ENCODE data around the gene SBF2. TPM values are rescaled to one million over a fixed set of nuclear protein-coding genes. Genes with fewer than 3 reads are reported as not detected.

SBF2 gene
- total RNA-seq, 1 donor from 2014 or later, result 12.0 TPM

- peaks cover 22% of the 10 kb centered on the region for H3K27me3 Mint-ChIP-seq
- ATAC-seq (ENCODE audit: low read depth) (no peak), DNase-seq (no peak)
- CTCF ChIA-PET, result interaction anchor here (1.1 kb wide), 1 partner anchor 119 kb away, joined by 3 read pairs; no protein-coding TSS in a partner anchor
- no peak overlapping the region for H3K4me3 Mint-ChIP-seq
- H3K36me3 Mint-ChIP-seq (ENCODE audit: low read depth), result no peaks in the 10 kb centered on the region
- no peak for TF ChIP-seq CTCF (IDR thresholded peaks at IDR 0.05)
- H3K4me1 Mint-ChIP-seq, result no peaks in the 10 kb centered on the region
- POLR2A ChIA-PET, result no interaction called here
- no peaks in the 10 kb centered on the region for H3K9me3 Mint-ChIP-seq
- intact Hi-C loops (cut with micrococcal nuclease), result no loop called here
- no peak overlapping the region for H3K27ac Mint-ChIP-seq
Measured at GRCh38 chr11:10329356-10329755, 35.3 kb upstream of the SBF2 start.

GRCh38 chr11:10328314-10329098 lies 34.5 kb upstream of the SBF2 start:
- no peak overlapping the region for H3K4me3 Mint-ChIP-seq
- H3K27ac Mint-ChIP-seq, result no peak overlapping the region
- DNase-seq, result no peak
- POLR2A ChIA-PET, result no interaction called here
- intact Hi-C loops (cut with micrococcal nuclease), result no loop called here
- no peak for TF ChIP-seq CTCF (IDR thresholded peaks at IDR 0.05)
- H3K36me3 Mint-ChIP-seq (ENCODE audit: low read depth), result no peaks in the 10 kb centered on the region
- CTCF ChIA-PET, result interaction anchor here (1.1 to 1.3 kb wide), 2 partner anchors 118 to 571 kb away, joined by 3 to 5 read pairs; no protein-coding TSS in a partner anchor
- H3K4me1 Mint-ChIP-seq, result no peaks in the 10 kb centered on the region
- peaks cover 23% of the 10 kb centered on the region for H3K27me3 Mint-ChIP-seq
- no peaks in the 10 kb centered on the region for H3K9me3 Mint-ChIP-seq
- no peak for ATAC-seq (ENCODE audit: low read depth)

GRCh38 chr11:10327254-10327653 lies 33.2 kb upstream of the SBF2 start:
- DNase-seq (no peak), ATAC-seq (ENCODE audit: low read depth) (no peak)
- H3K27ac Mint-ChIP-seq, result no peak overlapping the region
- CTCF ChIA-PET, result interaction anchor here (1.1 to 2.1 kb wide), 3 partner anchors 119 to 792 kb away, joined by 3 to 6 read pairs (median 5); no protein-coding TSS in a partner anchor
- intact Hi-C loops (cut with micrococcal nuclease), result no loop called here
- no peak overlapping the region for H3K4me3 Mint-ChIP-seq
- peaks cover 5% of the 10 kb centered on the region for H3K4me1 Mint-ChIP-seq
- POLR2A ChIA-PET, result no interaction called here
- TF ChIP-seq CTCF (IDR thresholded peaks at IDR 0.05), result no peak
- H3K27me3 Mint-ChIP-seq, result peaks cover 25% of the 10 kb centered on the region
- H3K9me3 Mint-ChIP-seq, result no peaks in the 10 kb centered on the region
- no peaks in the 10 kb centered on the region for H3K36me3 Mint-ChIP-seq (ENCODE audit: low read depth)

GRCh38 chr11:10326012-10326964 lies 32.3 kb upstream of the SBF2 start:
- no peak for ATAC-seq (ENCODE audit: low read depth)
- Mint-ChIP-seq H3K27me3 (peaks cover 19% of the 10 kb centered on the region), H3K9me3 (no peaks in the 10 kb centered on the region), H3K27ac (no peak overlapping the region), H3K36me3 (ENCODE audit: low read depth) (no peaks in the 10 kb centered on the region), H3K4me1 (peaks cover 5% of the 10 kb centered on the region), H3K4me3 (no peak overlapping the region)
- intact Hi-C loops (cut with micrococcal nuclease), result no loop called here
- ChIA-PET CTCF (interaction anchor here (0.9 to 3.1 kb wide), 5 partner anchors 17 to 567 kb away, joined by 3 to 26 read pairs (median 6); no protein-coding TSS in a partner anchor), POLR2A (no interaction called here)
- TF ChIP-seq CTCF (IDR thresholded peaks at IDR 0.05), result no peak
- no peak for DNase-seq
